K562 (cell line): ENCODE results near the gene SPCS2. TPM values are rescaled to one million over a fixed set of nuclear protein-coding genes. Genes with fewer than 3 reads are reported as not detected.

Source experiments
- ATAC-seq: fragments of 200-7000 bp; cut with Tn5 transposase; 3 replicates; pipeline ENCODE4 v1.9.1; 2020; ENCODE audit warnings: moderate library complexity
- BruUV-seq: library from RNA; stranded (reverse); fragments of 400-500 nt; replicated peaks from 2 replicates; lab custom pipeline; 2021; lab: Mats Ljungman, UMichigan
- CTCF ChIA-PET: fragments of 300-600 bp; formaldehyde crosslinking; extraction: SDS; loops from one replicate; lab custom pipeline; 2021; ENCODE audit warnings: low intra/inter-chr PET ratio; lab: Yijun Ruan, JAX
- POLR2A ChIA-PET: fragments of 300-600, 350-650 bp; sonication (Branson Sonifier 250); formaldehyde crosslinking; extraction: SDS; loops from one replicate; lab custom pipeline; 2021; ENCODE audit warnings: antibody characterized with exemption, inconsistent platforms; lab: Yijun Ruan, JAX
- DNase-seq, 4 experiments: peaks; one replicate each; pipeline versions ENCODE4 v3.0.0 to v3.0.0-alpha.2; 2011 to 2018; ENCODE audit warnings: low spot score in 3 of 4, mixed read lengths in 3 of 4; ENCODE audit errors: extremely low read depth in 1 of 4
- FAIRE-seq: peaks from 2 replicates; lab custom pipeline; 2011; peaks lifted over from hg19 to GRCh38; lab: Jason Lieb, UNC
- H2AFZ ChIP-seq: 2 replicates; pipeline ENCODE4 v1.6.0; 2011; ENCODE audit warnings: low read depth, low read length, control low read depth, inconsistent platforms
- H3K27ac ChIP-seq: fragments of 200-600 bp; 3 replicates; pipeline ENCODE4 v1.8.0; 2011; ENCODE audit warnings: low read depth, mild to moderate bottlenecking, control low read depth, inconsistent platforms, low read length, moderate library complexity, mixed read lengths; ENCODE audit errors: extremely low read depth
- H3K27me3 ChIP-seq, 2 experiments: fragments of 300-600 bp in 1 of 2; 2 replicates in 1 of 2; 3 replicates in 1 of 2; pipeline versions ENCODE4 v1.6.0 to v1.8.0; 2011; ENCODE audit warnings: inconsistent platforms in 2 of 2, low read length in 2 of 2, mild to moderate bottlenecking in 1 of 2, mixed read lengths in 1 of 2, moderate library complexity in 1 of 2; ENCODE audit not compliant: control insufficient read depth in 2 of 2, insufficient read depth in 2 of 2
- H3K36me3 ChIP-seq: fragments of 300-600 bp; 3 replicates; pipeline ENCODE4 v1.8.0; 2011; ENCODE audit warnings: mild to moderate bottlenecking, low read length, inconsistent platforms; ENCODE audit not compliant: control insufficient read depth, insufficient read depth
- H3K4me1 ChIP-seq, 2 experiments: fragments of 200-600 bp in 1 of 2; replicated peaks in 1 of 2; 2 replicates in 1 of 2; 3 replicates in 1 of 2; pipeline versions ENCODE4 v1.5.1 to v1.8.0; 2011; ENCODE audit warnings: inconsistent platforms in 2 of 2, low read length in 2 of 2, mild to moderate bottlenecking in 1 of 2, mixed read lengths in 1 of 2, moderate library complexity in 1 of 2; ENCODE audit not compliant: control insufficient read depth in 2 of 2, insufficient read depth in 2 of 2
- H3K4me2 ChIP-seq: 2 replicates; pipeline ENCODE4 v1.6.1; 2011; ENCODE audit warnings: low read length, control low read depth, inconsistent platforms, mixed read lengths; ENCODE audit not compliant: insufficient read depth
- H3K4me3 ChIP-seq: fragments of 200-600 bp; sonication (generic), shearing (Covaris generic); 2 replicates; pipeline ENCODE4 v1.5.1; 2016; ENCODE audit warnings: control low read depth, inconsistent platforms
- H3K79me2 ChIP-seq: fragments of 200-600 bp; 3 replicates; pipeline ENCODE4 v1.8.0; 2011; ENCODE audit warnings: low read length, inconsistent platforms; ENCODE audit not compliant: control insufficient read depth, insufficient read depth
- H3K9ac ChIP-seq, 2 experiments: 2 replicates each; pipeline versions ENCODE4 v1.6.0 to v1.6.1; 2011; ENCODE audit warnings: low read depth in 2 of 2, low read length in 2 of 2, control low read depth in 1 of 2, inconsistent platforms in 1 of 2, mild to moderate bottlenecking in 1 of 2, mixed read lengths in 1 of 2; ENCODE audit not compliant: insufficient read depth in 1 of 2
- H3K9me1 ChIP-seq: one replicate; pipeline ENCODE4 v1.6.0; 2011; ENCODE audit warnings: inconsistent platforms, mild to moderate bottlenecking, low read length, moderate library complexity; ENCODE audit not compliant: control insufficient read depth, insufficient read depth
- H3K9me3 ChIP-seq: replicated peaks from 2 replicates; pipeline ENCODE4 v1.5.1; 2011; ENCODE audit warnings: low read depth, low read length, inconsistent platforms; ENCODE audit not compliant: control insufficient read depth, insufficient read depth
- H4K20me1 ChIP-seq: replicated peaks from 2 replicates; pipeline ENCODE4 v1.6.1; 2011; ENCODE audit warnings: low read length, inconsistent platforms, mixed read lengths; ENCODE audit not compliant: control insufficient read depth, insufficient read depth
- E4F1 ChIP-seq: fragments of 250-450 bp; sonication (Bioruptor Pico); IDR thresholded peaks from 2 replicates; pipeline ENCODE4 v1.5.0; 2021; ENCODE audit warnings: mild to moderate bottlenecking, borderline replicate concordance
- GTF2A2 ChIP-seq: IDR thresholded peaks from 2 replicates; pipeline ENCODE4 v1.6.1; 2016; ENCODE audit warnings: mild to moderate bottlenecking, missing genetic modification characterization, missing compliant biosample characterization
- KDM4B ChIP-seq, 2 experiments: fragments of 450-650 bp in 1 of 2; sonication (generic) in 1 of 2; IDR thresholded peaks; 2 replicates each; pipeline ENCODE4 v1.6.1; 2016 to 2017; ENCODE audit warnings: borderline replicate concordance in 2 of 2, antibody characterized with exemption in 1 of 2, low read depth in 1 of 2, mild to moderate bottlenecking in 1 of 2
- KLF6 ChIP-seq: fragments of 250-450 bp; sonication (Bioruptor Pico); IDR thresholded peaks from 2 replicates; pipeline ENCODE4 v1.4.0; 2020; ENCODE audit warnings: mild to moderate bottlenecking, moderate library complexity, borderline replicate concordance
- MYNN ChIP-seq, 2 experiments: sonication (generic); formaldehyde crosslinking in 1 of 2; IDR thresholded peaks; 2 replicates each; pipeline versions ENCODE4 v1.5.0 to v1.6.1; 2016 to 2020; ENCODE audit warnings: antibody characterized with exemption in 1 of 2, missing genetic modification reagents in 1 of 2
- NR2C2 ChIP-seq, 2 experiments: fragments of 200-800 bp in 1 of 2; sonication (Bioruptor generic) in 1 of 2; sonication (generic) in 1 of 2; formaldehyde crosslinking in 1 of 2; IDR thresholded peaks; 2 replicates each; pipeline versions ENCODE4 v1.6.1 to v1.8.0; 2016 to 2022; ENCODE audit warnings: mild to moderate bottlenecking in 1 of 2, missing compliant biosample characterization in 1 of 2, missing genetic modification characterization in 1 of 2, missing genetic modification reagents in 1 of 2
- RBM15 ChIP-seq: fragments of 200-400 bp; formaldehyde crosslinking; IDR thresholded peaks from 2 replicates; pipeline ENCODE4 v1.6.1; 2018; ENCODE audit warnings: mild to moderate bottlenecking, low read length, moderate library complexity; ENCODE audit not compliant: insufficient read depth
- SAFB2 ChIP-seq: fragments of 200-400 bp; formaldehyde crosslinking; IDR thresholded peaks from 2 replicates; pipeline ENCODE4 v1.6.1; 2018; ENCODE audit warnings: borderline replicate concordance, low read length, low read depth, moderate library complexity; ENCODE audit not compliant: severe bottlenecking
- TGIF2 ChIP-seq: sonication (generic); formaldehyde crosslinking; IDR thresholded peaks from 2 replicates; pipeline ENCODE4 v1.8.1; 2022; ENCODE audit warnings: mild to moderate bottlenecking, missing genetic modification reagents, moderate library complexity
- ZNF12 ChIP-seq: sonication (generic); formaldehyde crosslinking; IDR thresholded peaks from 2 replicates; pipeline ENCODE4 v1.4.0; 2020; ENCODE audit warnings: mild to moderate bottlenecking, missing genetic modification reagents
- ZNF23 ChIP-seq: fragments of 250-450 bp; sonication (Bioruptor Pico); IDR thresholded peaks from 2 replicates; pipeline ENCODE4 v1.4.0; 2020; ENCODE audit warnings: mild to moderate bottlenecking
- ZNF3 ChIP-seq: fragments of 250-450 bp; sonication (Bioruptor Pico); IDR thresholded peaks from 2 replicates; pipeline ENCODE4 v1.5.0; 2021; ENCODE audit warnings: mild to moderate bottlenecking, moderate library complexity
- ZNF507 ChIP-seq: conservative IDR thresholded peaks from 2 replicates; pipeline ENCODE4 v1.6.1; 2017; ENCODE audit warnings: missing genetic modification characterization, missing compliant biosample characterization
- ZNF830 ChIP-seq: fragments of 250-450 bp; sonication (Bioruptor Pico); IDR thresholded peaks from 2 replicates; pipeline ENCODE4 v1.5.0; 2021; ENCODE audit warnings: mild to moderate bottlenecking
- WGBS: fragments of 100-300 bp; shearing (Covaris generic); methylation state at CpG from one replicate; pipeline ENCODE4 v1.1.6; 2016; ENCODE audit warnings: low coverage, mixed read lengths; ENCODE audit not compliant: insufficient coverage; ENCODE audit errors: missing lambda C conversion rate; 5-methylcytosine and 5-hydroxymethylcytosine counted together
- in situ Hi-C: fragments of 300-500 bp; cut with MboI; formaldehyde crosslinking; loops from 4 replicates; pipeline ENCODE4 v1.15.0; 2018; ENCODE audit warnings: inconsistent platforms, mixed read lengths
- intact Hi-C: fragments of 100-400 bp; cut with micrococcal nuclease; formaldehyde crosslinking; loops from 2 replicates; pipeline ENCODE4 v1.14.2; 2022
- polyA plus RNA-seq, 8 experiments: library from polyadenylated mRNA; depleted of rRNA in 4 of 8; stranded (reverse) in 5 of 8; unstranded in 3 of 8; fragments of >200 nt; fragmentation: Nextera tagmentation in 2 of 8; fragmentation: Illumina TruSeq in 1 of 8; extraction: Ambion mirVana in 2 of 8; extraction: Trizol in 1 of 8; gene quantifications; 2 replicates each; pipeline versions ENCODE4 v1.2.1 to v1.2.3, GENCODE V29; 2011 to 2014; ENCODE audit warnings: inconsistent platforms in 1 of 8, missing spikeins in 1 of 8
- total RNA-seq, 7 experiments: library from RNA; depleted of rRNA in 6 of 7; stranded (reverse); fragments of >200 nt in 6 of 7; fragmentation: Illumina TruSeq in 2 of 7; extraction: Trizol in 2 of 7; gene quantifications; 2 replicates each; pipeline versions ENCODE4 v1.2.1 to v1.2.3, GENCODE V29; 2011 to 2021; ENCODE audit warnings: low replicate concordance in 1 of 7

Gene SPCS2
- total and polyA plus RNA-seq, 9 of the 15 experiments (the other 6 are each of a cell fraction or from before 2014, with no cell fraction given) = 38.2 to 458 (median 193) TPM

GRCh38 chr11:75022759-75023396 lies 73.8 kb downstream of the SPCS2 start:
- intact Hi-C loops (loop anchor here (1.0 to 2.0 kb wide), 6 partner anchors 8 to 225 kb away; no protein-coding TSS in a partner anchor), in situ Hi-C loops (loop anchor here (5.0 kb wide), 2 partner anchors 119 to 224 kb away; no protein-coding TSS in a partner anchor)
- ChIA-PET POLR2A (interaction anchor here (0.6 to 2.2 kb wide), 12 partner anchors 8 to 379 kb away, joined by 3 to 9 read pairs (median 4); partner anchors contain the start of gene NEU3), CTCF (interaction anchor here (0.7 to 4.6 kb wide), 12 partner anchors 9 to 226 kb away, joined by 3 to 31 read pairs (median 4); no protein-coding TSS in a partner anchor)
- no TSS peak for BruUV-seq
- no peak overlapping the region; a peak in 1 of 4 replicates for H3K9ac ChIP-seq
- no peaks in the 10 kb centered on the region for H3K27me3 ChIP-seq
- ATAC-seq = peak; percentile 99
- H3K4me2 ChIP-seq = no peak overlapping the region
- 32% methylated on average over 5 of the region's 5 CpGs for WGBS
- no peaks in the 10 kb centered on the region; the same call in 2 of the 3 replicates for H3K36me3 ChIP-seq
- DNase-seq = peak; percentile 85 to 92 (median 89)
- H3K4me1 ChIP-seq = peaks cover 6 to 18% of the 10 kb centered on the region in 2 experiments; a peak in 4 of 5 replicates
- H3K79me2 ChIP-seq = no peaks in the 10 kb centered on the region
- no peak overlapping the region for H3K4me3 ChIP-seq
- peak overlapping the region; percentile 13; the same call in 1 of the 3 replicates for H3K27ac ChIP-seq
- H4K20me1 ChIP-seq = no peaks in the 10 kb centered on the region
- peak; percentile 98 for FAIRE-seq
- H2AFZ ChIP-seq = peak overlapping the region; percentile 48; the same call in 1 of the 2 replicates
- H3K9me3 ChIP-seq = peaks cover 3% of the 10 kb centered on the region; the same call in 1 of the 2 replicates
- no peaks in the 10 kb centered on the region for H3K9me1 ChIP-seq
- no peak for TF ChIP-seq ZNF507 (tag)
- TF ChIP-seq GTF2A2 (tag) = no peak
- TF ChIP-seq KLF6 (CRISPR knock-in tag) = no peak
- TF ChIP-seq MYNN (IDR thresholded peaks at IDR 0.05) = peak; percentile 77
- TF ChIP-seq MYNN (CRISPR knock-in tag; IDR thresholded peaks at IDR 0.05) = no peak
- TF ChIP-seq ZNF830 = no peak
- no peak for TF ChIP-seq ZNF12 (CRISPR knock-in tag)
- no peak for TF ChIP-seq KDM4B (IDR thresholded peaks at IDR 0.05; ENCODE audit: borderline replicate concordance in 2 of 2, low read depth in 1 of 2)
- TF ChIP-seq TGIF2 = no peak
- TF ChIP-seq E4F1 = no peak
- no peak for TF ChIP-seq ZNF23 (CRISPR knock-in tag)
- no peak for TF ChIP-seq NR2C2 (CRISPR knock-in tag; IDR thresholded peaks at IDR 0.05)
- no peak for TF ChIP-seq NR2C2 (tag; IDR thresholded peaks at IDR 0.05)
- TF ChIP-seq SAFB2 = no peak
- TF ChIP-seq ZNF3 (CRISPR knock-in tag) = no peak
- no peak for TF ChIP-seq RBM15
